HG02759 (cell line): ENCODE results near the gene FEM1C.
"Not testable (repeated sequence)": the region's sequence is repeated elsewhere in the genome, so short reads cannot be mapped to it uniquely, and the experiment has no call there.

Source experiments
- ATAC-seq: cut with Tn5 transposase; IDR thresholded peaks from one replicate; pipeline ENCODE4 v1.9.1; 2021; ENCODE audit warnings: mild to moderate bottlenecking, moderate library complexity; ENCODE audit not compliant: unreplicated experiment

FEM1C gene

GRCh38 chr5:115480271-115480670 lies 64.3 kb downstream of the FEM1C start:
- peak; percentile 55 for ATAC-seq

- not testable (repeated sequence) for ATAC-seq
These were observed 65.3 kb downstream of the FEM1C start for GRCh38 chr5:115479166-115479873.

- no peak for ATAC-seq
These were observed 66.3 kb downstream of the FEM1C start for GRCh38 chr5:115478281-115478680.

- no peak for ATAC-seq
These were observed 67.0 kb downstream of the FEM1C start for GRCh38 chr5:115477581-115477980.

- no peak for ATAC-seq
These were observed 68.8 kb downstream of the FEM1C start for GRCh38 chr5:115475788-115476187.

GRCh38 chr5:115472271-115473025 lies 72.1 kb downstream of the FEM1C start:
- ATAC-seq = no peak

GRCh38 chr5:115471345-115472063 lies 73.1 kb downstream of the FEM1C start:
- ATAC-seq = no peak

- no peak for ATAC-seq
These were observed 73.7 kb downstream of the FEM1C start for GRCh38 chr5:115470921-115471320.
